KMS-11 (cell line): ENCODE results near the gene SLC2A5.

Experiments
- H2AFZ ChIP-seq: fragments of 200-600 bp; sonication (generic); 2 replicates; pipeline ENCODE4 v1.6.1; 2016; ENCODE audit warnings: antibody characterized with exemption, mixed run types, low read depth
- H3K27ac ChIP-seq: fragments of 200-600 bp; sonication (generic); 2 replicates; pipeline ENCODE4 v1.6.1; 2016; ENCODE audit warnings: mild to moderate bottlenecking, mixed run types
- H3K27me3 ChIP-seq: fragments of 200-600 bp; sonication (generic); 2 replicates; pipeline ENCODE4 v1.6.1; 2017; ENCODE audit warnings: mild to moderate bottlenecking, low read depth, mixed run types, moderate library complexity; ENCODE audit not compliant: insufficient read depth
- H3K36me3 ChIP-seq: fragments of 200-600 bp; sonication (generic); 2 replicates; pipeline ENCODE4 v1.6.1; 2017; ENCODE audit warnings: mild to moderate bottlenecking, mixed run types; ENCODE audit not compliant: insufficient read depth
- H3K4me1 ChIP-seq: fragments of 200-600 bp; sonication (generic); 2 replicates; pipeline ENCODE4 v1.6.1; 2016; ENCODE audit warnings: mild to moderate bottlenecking, low read depth, mixed run types; ENCODE audit not compliant: poor library complexity, severe bottlenecking
- H3K4me2 ChIP-seq: fragments of 200-600 bp; sonication (generic); 2 replicates; pipeline ENCODE4 v1.7.0; 2016; ENCODE audit warnings: mild to moderate bottlenecking, mixed run types
- H3K4me3 ChIP-seq: fragments of 200-600 bp; sonication (generic); IDR thresholded peaks from 2 replicates; pipeline ENCODE4 v1.6.1; 2017; ENCODE audit warnings: low read depth, low read length, mixed read lengths; ENCODE audit not compliant: insufficient read depth
- H3K79me2 ChIP-seq: fragments of 200-600 bp; sonication (generic); 2 replicates; pipeline ENCODE4 v1.6.1; 2016; ENCODE audit warnings: low read depth, mixed run types; ENCODE audit not compliant: insufficient read depth
- H3K9ac ChIP-seq: fragments of 200-600 bp; sonication (generic); 2 replicates; pipeline ENCODE4 v1.6.1; 2016; ENCODE audit warnings: mild to moderate bottlenecking, mixed run types
- H4K20me1 ChIP-seq: fragments of 200-600 bp; sonication (generic); 2 replicates; pipeline ENCODE4 v1.6.1; 2016; ENCODE audit warnings: mild to moderate bottlenecking, mixed run types; ENCODE audit not compliant: insufficient read depth
- TF ChIP-seq, protein P1 (sequence below): fragments of 200-600 bp; sonication (generic); conservative IDR thresholded peaks from 2 replicates; pipeline ENCODE4 v1.6.1; 2017; ENCODE audit warnings: low read depth, mild to moderate bottlenecking, antibody characterized with exemption, low read length, moderate library complexity, mixed read lengths

SLC2A5 gene

DNA sequence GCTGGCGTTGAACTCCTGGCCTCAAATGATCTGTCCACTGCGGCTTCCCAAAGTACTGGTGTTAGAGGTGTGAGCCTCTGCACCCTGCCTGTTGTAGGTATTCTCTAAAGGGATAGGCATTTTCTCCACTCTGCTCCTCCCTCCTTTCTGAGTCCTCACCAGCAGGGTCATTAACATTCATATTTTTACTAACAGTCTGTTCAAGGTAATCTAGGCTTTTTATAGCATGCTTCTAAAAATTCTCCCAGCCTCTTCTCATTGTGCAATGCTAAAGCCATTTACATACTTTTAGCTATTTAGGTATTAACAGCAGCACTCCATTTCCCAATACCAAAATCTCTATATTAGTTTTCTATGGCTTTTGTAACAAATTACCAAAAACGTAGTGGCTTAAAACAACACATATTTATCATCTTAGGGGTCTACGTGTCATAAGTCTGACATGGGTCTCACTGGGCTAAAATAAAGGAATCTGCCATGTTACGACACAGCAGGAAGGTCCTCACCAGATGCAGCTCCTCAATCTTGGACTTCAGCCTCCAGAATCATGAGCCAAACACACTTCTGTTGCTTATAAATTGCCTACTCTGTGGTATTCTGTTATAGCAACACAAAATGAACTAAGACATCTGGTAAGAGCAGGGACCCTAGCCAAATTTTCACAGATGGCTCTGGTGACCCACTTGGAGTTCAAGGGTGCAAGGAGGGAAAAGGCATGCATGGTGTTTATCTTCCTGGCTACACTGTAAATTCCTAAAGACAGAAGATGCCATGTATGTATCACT, 40.3 kb downstream of the SLC2A5 start:
- TF ChIP-seq, protein P1, sequence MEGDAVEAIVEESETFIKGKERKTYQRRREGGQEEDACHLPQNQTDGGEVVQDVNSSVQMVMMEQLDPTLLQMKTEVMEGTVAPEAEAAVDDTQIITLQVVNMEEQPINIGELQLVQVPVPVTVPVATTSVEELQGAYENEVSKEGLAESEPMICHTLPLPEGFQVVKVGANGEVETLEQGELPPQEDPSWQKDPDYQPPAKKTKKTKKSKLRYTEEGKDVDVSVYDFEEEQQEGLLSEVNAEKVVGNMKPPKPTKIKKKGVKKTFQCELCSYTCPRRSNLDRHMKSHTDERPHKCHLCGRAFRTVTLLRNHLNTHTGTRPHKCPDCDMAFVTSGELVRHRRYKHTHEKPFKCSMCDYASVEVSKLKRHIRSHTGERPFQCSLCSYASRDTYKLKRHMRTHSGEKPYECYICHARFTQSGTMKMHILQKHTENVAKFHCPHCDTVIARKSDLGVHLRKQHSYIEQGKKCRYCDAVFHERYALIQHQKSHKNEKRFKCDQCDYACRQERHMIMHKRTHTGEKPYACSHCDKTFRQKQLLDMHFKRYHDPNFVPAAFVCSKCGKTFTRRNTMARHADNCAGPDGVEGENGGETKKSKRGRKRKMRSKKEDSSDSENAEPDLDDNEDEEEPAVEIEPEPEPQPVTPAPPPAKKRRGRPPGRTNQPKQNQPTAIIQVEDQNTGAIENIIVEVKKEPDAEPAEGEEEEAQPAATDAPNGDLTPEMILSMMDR = no peak
- Histone ChIP-seq H3K4me2 (no peak overlapping the region), H3K27me3 (no peaks in the 10 kb centered on the region; the same call in 1 of the 2 replicates), H3K9ac (no peak overlapping the region), H2AFZ (no peak overlapping the region), H3K79me2 (no peaks in the 10 kb centered on the region), H4K20me1 (no peaks in the 10 kb centered on the region), H3K4me1 (no peaks in the 10 kb centered on the region), H3K27ac (no peak overlapping the region), H3K36me3 (no peaks in the 10 kb centered on the region), H3K4me3 (no peak overlapping the region)

DNA sequence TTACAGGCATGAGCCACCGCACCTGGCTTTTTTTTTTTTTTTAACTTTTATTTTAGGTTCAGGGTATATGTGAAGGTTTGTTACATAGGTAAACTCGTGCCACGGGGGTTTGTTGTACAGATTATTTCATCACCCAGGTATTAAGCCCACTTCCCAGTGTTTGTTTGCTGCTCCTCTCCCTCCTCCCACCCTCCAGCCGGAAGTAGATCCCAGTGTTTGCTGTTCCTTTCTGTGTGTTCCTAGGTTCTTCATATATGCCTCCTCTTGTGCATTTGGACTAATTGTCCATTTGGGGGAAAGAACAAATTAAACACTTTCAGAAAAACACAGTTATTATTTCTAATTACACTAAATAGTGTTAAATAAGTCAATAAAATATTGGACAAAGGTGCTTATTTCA, 42.1 kb downstream of the SLC2A5 start:
- Histone ChIP-seq H3K9ac (no peak overlapping the region), H2AFZ (no peak overlapping the region), H3K36me3 (no peaks in the 10 kb centered on the region), H4K20me1 (no peaks in the 10 kb centered on the region), H3K4me1 (no peaks in the 10 kb centered on the region), H3K79me2 (no peaks in the 10 kb centered on the region), H3K4me2 (no peak overlapping the region), H3K27me3 (no peaks in the 10 kb centered on the region; the same call in 1 of the 2 replicates), H3K4me3 (no peak overlapping the region), H3K27ac (no peak overlapping the region)
- TF ChIP-seq, protein P1 = no peak

DNA sequence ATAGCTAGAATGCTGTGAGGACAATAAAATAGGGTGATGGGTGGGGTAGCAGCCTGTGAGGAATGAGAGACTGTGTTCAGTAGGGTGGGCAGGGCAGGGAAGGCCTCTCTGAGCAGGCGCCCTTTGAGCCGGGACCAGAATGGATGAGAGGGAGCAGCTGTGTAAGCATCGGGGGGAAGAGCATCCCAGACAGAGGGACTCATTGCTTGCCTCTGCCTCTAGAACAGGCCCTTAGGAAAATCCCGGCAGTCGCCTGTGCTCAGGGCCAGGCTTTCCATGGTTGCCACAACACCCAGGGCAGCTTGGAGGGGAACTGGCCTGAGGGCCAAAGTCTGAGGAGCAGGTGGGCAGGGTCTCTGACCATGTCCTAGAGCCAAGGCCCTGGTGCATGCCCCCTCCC, 44.0 kb downstream of the SLC2A5 start:
- no peaks in the 10 kb centered on the region for H3K36me3 ChIP-seq
- H2AFZ ChIP-seq = no peak overlapping the region
- no peaks in the 10 kb centered on the region for H3K4me1 ChIP-seq
- H3K27me3 ChIP-seq = no peaks in the 10 kb centered on the region; the same call in 1 of the 2 replicates
- H3K4me3 ChIP-seq = no peak overlapping the region
- H3K27ac ChIP-seq = no peak overlapping the region
- H3K4me2 ChIP-seq = no peak overlapping the region
- TF ChIP-seq, protein P1 = no peak
- H4K20me1 ChIP-seq = no peaks in the 10 kb centered on the region
- no peak overlapping the region for H3K9ac ChIP-seq
- H3K79me2 ChIP-seq = no peaks in the 10 kb centered on the region

DNA sequence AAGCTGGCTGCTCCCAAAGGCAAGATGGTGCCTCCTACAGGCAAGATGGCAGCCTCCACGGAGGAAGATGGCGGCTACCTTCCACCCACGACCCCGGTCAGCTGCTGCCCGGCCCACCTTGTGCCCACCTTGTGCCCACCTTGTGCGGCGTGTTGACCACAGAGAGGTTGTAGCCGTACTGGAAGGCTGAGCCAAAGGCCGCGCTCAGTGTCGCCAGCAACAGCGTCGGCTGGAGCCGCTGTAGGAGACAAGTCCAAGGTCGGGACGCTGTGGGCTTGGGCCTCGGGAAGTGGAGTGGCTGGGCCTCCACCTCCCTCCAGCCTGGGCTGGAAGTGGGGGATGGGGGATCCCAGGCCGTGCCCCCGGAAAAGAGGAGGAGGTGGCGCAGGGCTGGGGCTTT, 44.6 kb downstream of the SLC2A5 start:
- H3K4me3 ChIP-seq = no peak overlapping the region
- H3K79me2 ChIP-seq = no peaks in the 10 kb centered on the region
- H3K27ac ChIP-seq = no peak overlapping the region
- no peak overlapping the region for H3K4me2 ChIP-seq
- no peak overlapping the region for H3K9ac ChIP-seq
- no peaks in the 10 kb centered on the region; the same call in 1 of the 2 replicates for H3K27me3 ChIP-seq
- H2AFZ ChIP-seq = no peak overlapping the region
- no peaks in the 10 kb centered on the region for H4K20me1 ChIP-seq
- no peaks in the 10 kb centered on the region for H3K36me3 ChIP-seq
- TF ChIP-seq, protein P1 = no peak
- no peaks in the 10 kb centered on the region for H3K4me1 ChIP-seq
